Measurements from ENCODE around the gene PODNL1. TPM values are rescaled to one million over a fixed set of nuclear protein-coding genes. Genes with fewer than 3 reads are reported as not detected.

PODNL1 gene
- total and polyA plus RNA-seq, 10 of the 15 experiments (the other 5 are each of a cell fraction or from before 2014, with no cell fraction given) = 0.04 to 0.44 TPM; not detected in 8

GRCh38 chr19:13965926-13966683 lies 27.9 kb upstream of the PODNL1 start (continued):
- TF ChIP-seq CEBPZ (IDR thresholded peaks at IDR 0.05; ENCODE audit: low read depth, low read length) = no peak

- Histone ChIP-seq H3K79me2 (ENCODE audit: control insufficient read depth, insufficient read depth, low read length) (no peaks in the 10 kb centered on the region), H3K4me1 (ENCODE audit: control insufficient read depth, insufficient read depth, low read length) (no peaks in the 10 kb centered on the region), H4K20me1 (ENCODE audit: control insufficient read depth, insufficient read depth) (no peaks in the 10 kb centered on the region), H3K9me3 (replicated peaks; ENCODE audit: control insufficient read depth, insufficient read depth, low read length) (no peaks in the 10 kb centered on the region), H3K4me3 (no peak overlapping the region), H3K27ac (ENCODE audit: control insufficient read depth, insufficient read depth) (no peak overlapping the region), H3K4me2 (ENCODE audit: control insufficient read depth, insufficient read depth) (no peak overlapping the region), H2AFZ (ENCODE audit: control insufficient read depth, low read depth, low read length) (no peak overlapping the region), H3K36me3 (ENCODE audit: control insufficient read depth in 2 of 2, insufficient read depth in 2 of 2, low read length in 1 of 2) (peaks cover 0 to 9% of the 10 kb centered on the region in 2 experiments; a peak in 3 of 4 replicates), H3K27me3 (replicated peaks in 1 of 2; ENCODE audit: control insufficient read depth in 2 of 2, insufficient read depth in 2 of 2, low read length in 1 of 2) (no peaks in the 10 kb centered on the region), H3K9ac (ENCODE audit: control insufficient read depth, insufficient read depth, low read length) (no peak overlapping the region)
- WGBS (ENCODE audit: insufficient coverage, insufficient replicate concordance, low lambda C conversion rate, missing lambda C conversion rate) = 81% methylated on average over 19 of the region's 24 CpGs
- POLR2A ChIA-PET = no interaction called here
- FAIRE-seq (no peak), DNase-seq (ENCODE audit: low read depth, low spot score) (no peak), ATAC-seq (no peak)
- SMC1A ChIA-PET (ENCODE audit: uncharacterized antibody, unreplicated experiment) = no interaction called here
- in situ Hi-C loops (cut with MboI) (no loop called here), intact Hi-C loops (cut with micrococcal nuclease; ENCODE audit: unreplicated experiment) (no loop called here)
- RAD21 ChIA-PET (ENCODE audit: unreplicated experiment) = no interaction called here
- CTCF ChIA-PET = no interaction called here
- BruUV-seq (replicated peaks) = no TSS peak
- no peak for TF ChIP-seq YY1 (IDR thresholded peaks at IDR 0.05; ENCODE audit: low read depth, low read length)
- no peak for TF ChIP-seq ZZZ3 (IDR thresholded peaks at IDR 0.05; ENCODE audit: control insufficient read depth, insufficient read length, low read depth)
- no peak for TF ChIP-seq SPI1 (IDR thresholded peaks at IDR 0.05; ENCODE audit: borderline replicate concordance, insufficient read depth, low read depth, low read length)
- TF ChIP-seq DPF2 (IDR thresholded peaks at IDR 0.05) = no peak
- TF ChIP-seq ZNF622 (IDR thresholded peaks at IDR 0.05) = no peak
- no peak for TF ChIP-seq SIN3A (IDR thresholded peaks at IDR 0.05; ENCODE audit: low read depth, low read length)
- TF ChIP-seq NFXL1 (IDR thresholded peaks at IDR 0.05; ENCODE audit: borderline replicate concordance) = no peak
- no peak for TF ChIP-seq E4F1 (IDR thresholded peaks at IDR 0.05; ENCODE audit: borderline replicate concordance, partially characterized antibody)
- no peak for TF ChIP-seq ZNF384 (IDR thresholded peaks at IDR 0.05; ENCODE audit: borderline replicate concordance, low read depth, low read length)
- no peak for TF ChIP-seq CTCF (IDR thresholded peaks at IDR 0.05 in 2 of 3, conservative IDR thresholded peaks at IDR 0.05 in 1 of 3; ENCODE audit: control insufficient read depth in 2 of 3, extremely low read depth in 1 of 3, insufficient read depth in 1 of 3, low read depth in 3 of 3, low read length in 3 of 3)
- no peak for TF ChIP-seq BHLHE40 (IDR thresholded peaks at IDR 0.05; ENCODE audit: borderline replicate concordance in 1 of 2, low read depth in 2 of 2, low read length in 1 of 2)
Measured at GRCh38 chr19:13965377-13965896, 27.2 kb upstream of the PODNL1 start.
